B cell (primary cell): Measurements from ENCODE around the gene UBE4A.

Experiments
- CTCF ChIP-seq: fragments of 200-600 bp; IDR thresholded peaks from one replicate; pipeline ENCODE4 v1.8.0; 2022; ENCODE audit warnings: antibody characterized with exemption, mild to moderate bottlenecking
- EZH2 ChIP-seq: IDR thresholded peaks from 2 replicates; pipeline ENCODE4 v1.6.1; 2012; ENCODE audit warnings: borderline replicate concordance, low read depth, mild to moderate bottlenecking, moderate library complexity, low read length; ENCODE audit not compliant: insufficient read depth, poor library complexity, severe bottlenecking

DNA sequence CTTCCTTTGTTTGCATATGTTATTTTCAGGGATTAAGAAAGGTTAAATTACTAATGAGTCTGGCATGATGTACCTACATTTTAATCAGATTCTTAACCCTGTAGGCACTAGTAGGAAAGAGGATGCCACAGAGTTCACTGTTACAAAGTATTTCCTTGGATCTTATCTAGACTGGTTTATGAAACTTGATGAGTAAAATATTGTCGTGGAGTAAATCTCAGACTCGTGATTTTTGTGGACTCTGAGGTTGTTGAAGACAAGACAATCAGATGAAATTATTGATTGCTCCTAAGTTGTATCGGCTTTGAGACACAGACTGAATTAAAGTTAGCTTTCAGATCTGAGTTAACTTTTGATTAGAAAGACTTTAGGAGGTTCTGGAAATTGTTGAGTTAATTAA, 82.9 kb downstream of the UBE4A start:
- TF ChIP-seq CTCF (no peak), EZH2 (no peak)
